Measurements from ENCODE around the gene ADAMTS12. TPM values are rescaled to one million over a fixed set of nuclear protein-coding genes. Genes with fewer than 3 reads are reported as not detected.

Gene ADAMTS12
- polyA plus RNA-seq, 1 donor from 2014 or later = 0.07 TPM

- H2AFZ ChIP-seq (ENCODE audit: low read depth, low read length) = no peak overlapping the region
- TF ChIP-seq TAF1 (IDR thresholded peaks at IDR 0.05; ENCODE audit: low read depth) (no peak), RAD21 (conservative IDR thresholded peaks at IDR 0.05) (no peak), MXI1 (conservative IDR thresholded peaks at IDR 0.05; ENCODE audit: poor library complexity, severe bottlenecking) (no peak), EP300 (conservative IDR thresholded peaks at IDR 0.05; ENCODE audit: poor library complexity, severe bottlenecking) (no peak), SMC3 (conservative IDR thresholded peaks at IDR 0.05; ENCODE audit: poor library complexity) (no peak), POLR2AphosphoS5 (IDR thresholded peaks at IDR 0.05) (no peak), EZH2 (IDR thresholded peaks at IDR 0.05; ENCODE audit: borderline replicate concordance, insufficient read depth, low read length, poor library complexity, severe bottlenecking) (no peak)
- TF ChIP-seq, protein P1, sequence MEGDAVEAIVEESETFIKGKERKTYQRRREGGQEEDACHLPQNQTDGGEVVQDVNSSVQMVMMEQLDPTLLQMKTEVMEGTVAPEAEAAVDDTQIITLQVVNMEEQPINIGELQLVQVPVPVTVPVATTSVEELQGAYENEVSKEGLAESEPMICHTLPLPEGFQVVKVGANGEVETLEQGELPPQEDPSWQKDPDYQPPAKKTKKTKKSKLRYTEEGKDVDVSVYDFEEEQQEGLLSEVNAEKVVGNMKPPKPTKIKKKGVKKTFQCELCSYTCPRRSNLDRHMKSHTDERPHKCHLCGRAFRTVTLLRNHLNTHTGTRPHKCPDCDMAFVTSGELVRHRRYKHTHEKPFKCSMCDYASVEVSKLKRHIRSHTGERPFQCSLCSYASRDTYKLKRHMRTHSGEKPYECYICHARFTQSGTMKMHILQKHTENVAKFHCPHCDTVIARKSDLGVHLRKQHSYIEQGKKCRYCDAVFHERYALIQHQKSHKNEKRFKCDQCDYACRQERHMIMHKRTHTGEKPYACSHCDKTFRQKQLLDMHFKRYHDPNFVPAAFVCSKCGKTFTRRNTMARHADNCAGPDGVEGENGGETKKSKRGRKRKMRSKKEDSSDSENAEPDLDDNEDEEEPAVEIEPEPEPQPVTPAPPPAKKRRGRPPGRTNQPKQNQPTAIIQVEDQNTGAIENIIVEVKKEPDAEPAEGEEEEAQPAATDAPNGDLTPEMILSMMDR (IDR thresholded peaks at IDR 0.05; ENCODE audit: poor library complexity, severe bottlenecking) = no peak
- TF ChIP-seq, protein P2, sequence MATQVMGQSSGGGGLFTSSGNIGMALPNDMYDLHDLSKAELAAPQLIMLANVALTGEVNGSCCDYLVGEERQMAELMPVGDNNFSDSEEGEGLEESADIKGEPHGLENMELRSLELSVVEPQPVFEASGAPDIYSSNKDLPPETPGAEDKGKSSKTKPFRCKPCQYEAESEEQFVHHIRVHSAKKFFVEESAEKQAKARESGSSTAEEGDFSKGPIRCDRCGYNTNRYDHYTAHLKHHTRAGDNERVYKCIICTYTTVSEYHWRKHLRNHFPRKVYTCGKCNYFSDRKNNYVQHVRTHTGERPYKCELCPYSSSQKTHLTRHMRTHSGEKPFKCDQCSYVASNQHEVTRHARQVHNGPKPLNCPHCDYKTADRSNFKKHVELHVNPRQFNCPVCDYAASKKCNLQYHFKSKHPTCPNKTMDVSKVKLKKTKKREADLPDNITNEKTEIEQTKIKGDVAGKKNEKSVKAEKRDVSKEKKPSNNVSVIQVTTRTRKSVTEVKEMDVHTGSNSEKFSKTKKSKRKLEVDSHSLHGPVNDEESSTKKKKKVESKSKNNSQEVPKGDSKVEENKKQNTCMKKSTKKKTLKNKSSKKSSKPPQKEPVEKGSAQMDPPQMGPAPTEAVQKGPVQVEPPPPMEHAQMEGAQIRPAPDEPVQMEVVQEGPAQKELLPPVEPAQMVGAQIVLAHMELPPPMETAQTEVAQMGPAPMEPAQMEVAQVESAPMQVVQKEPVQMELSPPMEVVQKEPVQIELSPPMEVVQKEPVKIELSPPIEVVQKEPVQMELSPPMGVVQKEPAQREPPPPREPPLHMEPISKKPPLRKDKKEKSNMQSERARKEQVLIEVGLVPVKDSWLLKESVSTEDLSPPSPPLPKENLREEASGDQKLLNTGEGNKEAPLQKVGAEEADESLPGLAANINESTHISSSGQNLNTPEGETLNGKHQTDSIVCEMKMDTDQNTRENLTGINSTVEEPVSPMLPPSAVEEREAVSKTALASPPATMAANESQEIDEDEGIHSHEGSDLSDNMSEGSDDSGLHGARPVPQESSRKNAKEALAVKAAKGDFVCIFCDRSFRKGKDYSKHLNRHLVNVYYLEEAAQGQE (IDR thresholded peaks at IDR 0.05; ENCODE audit: borderline replicate concordance) = no peak
- H3K36me3 ChIP-seq (ENCODE audit: insufficient read depth, low read length) = no peaks in the 10 kb centered on the region
- H4K20me1 ChIP-seq (ENCODE audit: insufficient read depth) = no peaks in the 10 kb centered on the region
- no peak overlapping the region for H3K27ac ChIP-seq (ENCODE audit: low read length)
- H3K4me3 ChIP-seq (ENCODE audit: low read length) = no peak overlapping the region
- H3K9me3 ChIP-seq (ENCODE audit: low read length) = no peaks in the 10 kb centered on the region
- H3F3A ChIP-seq (ENCODE audit: insufficient read depth, low read length, poor library complexity, severe bottlenecking) = no peaks in the 10 kb centered on the region
- H3K79me2 ChIP-seq (replicated peaks; ENCODE audit: insufficient read depth, low read length) = no peaks in the 10 kb centered on the region
- no peak overlapping the region for H3K9ac ChIP-seq (ENCODE audit: low read length)
- no peaks in the 10 kb centered on the region for H3K9me2 ChIP-seq (ENCODE audit: insufficient read depth, low read length)
- H3K27me3 ChIP-seq (ENCODE audit: insufficient read depth, low read depth, low read length) = no peaks in the 10 kb centered on the region
- H3K4me2 ChIP-seq (ENCODE audit: low read length) = no peak overlapping the region
These were observed 261.8 kb downstream of the ADAMTS12 start for GRCh38 chr5:33629999-33630398.

- H3K9ac ChIP-seq (ENCODE audit: low read length) = no peak overlapping the region
- no peak overlapping the region for H3K4me3 ChIP-seq (ENCODE audit: low read length)
- H3K27me3 ChIP-seq (ENCODE audit: insufficient read depth, low read depth, low read length) = no peaks in the 10 kb centered on the region
- no peaks in the 10 kb centered on the region for H3K9me2 ChIP-seq (ENCODE audit: insufficient read depth, low read length)
- H2AFZ ChIP-seq (ENCODE audit: low read depth, low read length) = no peak overlapping the region
- TF ChIP-seq, protein P2 (IDR thresholded peaks at IDR 0.05; ENCODE audit: borderline replicate concordance) = no peak
- TF ChIP-seq POLR2AphosphoS5 (IDR thresholded peaks at IDR 0.05) = no peak
- no peak for TF ChIP-seq RAD21 (conservative IDR thresholded peaks at IDR 0.05)
- no peak for TF ChIP-seq SMC3 (conservative IDR thresholded peaks at IDR 0.05; ENCODE audit: poor library complexity)
- TF ChIP-seq, protein P1 (IDR thresholded peaks at IDR 0.05; ENCODE audit: poor library complexity, severe bottlenecking) = no peak
- no peak for TF ChIP-seq TAF1 (IDR thresholded peaks at IDR 0.05; ENCODE audit: low read depth)
- no peak for TF ChIP-seq EZH2 (IDR thresholded peaks at IDR 0.05; ENCODE audit: borderline replicate concordance, insufficient read depth, low read length, poor library complexity, severe bottlenecking)
- TF ChIP-seq EP300 (conservative IDR thresholded peaks at IDR 0.05; ENCODE audit: poor library complexity, severe bottlenecking) = no peak
- no peak for TF ChIP-seq MXI1 (conservative IDR thresholded peaks at IDR 0.05; ENCODE audit: poor library complexity, severe bottlenecking)
- H4K20me1 ChIP-seq (ENCODE audit: insufficient read depth) = no peaks in the 10 kb centered on the region
- no peak overlapping the region for H3K27ac ChIP-seq (ENCODE audit: low read length)
- H3F3A ChIP-seq (ENCODE audit: insufficient read depth, low read length, poor library complexity, severe bottlenecking) = no peaks in the 10 kb centered on the region
- H3K79me2 ChIP-seq (replicated peaks; ENCODE audit: insufficient read depth, low read length) = no peaks in the 10 kb centered on the region
- H3K9me3 ChIP-seq (ENCODE audit: low read length) = no peaks in the 10 kb centered on the region
- no peak overlapping the region for H3K4me2 ChIP-seq (ENCODE audit: low read length)
- no peaks in the 10 kb centered on the region for H3K36me3 ChIP-seq (ENCODE audit: insufficient read depth, low read length)
These were observed 263.0 kb downstream of the ADAMTS12 start for GRCh38 chr5:33628796-33629195.

All from neural cell (in vitro differentiated cells).